ENCODE measurements around the gene HMG20B. TPM values are rescaled to one million over a fixed set of nuclear protein-coding genes. Genes with fewer than 3 reads are reported as not detected.

The HMG20B gene
- total and polyA plus RNA-seq, 2 experiments from 2014 or later, result 62.6 to 82.3 TPM

DNA sequence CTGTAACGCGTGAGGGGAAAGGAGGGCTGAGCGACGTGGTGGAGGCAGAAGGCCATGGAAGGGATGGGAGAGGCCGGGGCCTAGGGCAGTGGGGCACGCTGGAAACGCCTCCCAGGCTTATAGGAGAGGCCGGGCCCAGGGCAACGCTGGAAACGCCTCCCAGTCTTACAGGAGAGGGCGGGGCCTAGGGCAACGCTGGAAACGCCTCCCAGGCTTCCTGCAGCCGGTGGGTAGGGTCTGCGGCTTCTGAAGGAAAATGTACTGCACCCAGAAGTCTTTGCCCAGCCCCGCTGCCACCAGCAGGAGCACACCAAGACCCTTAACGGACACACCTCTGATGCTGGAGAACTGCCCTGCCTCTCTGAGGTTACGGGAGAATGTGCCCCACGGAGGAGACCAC is 44.7 kb downstream of the HMG20B start:
- Histone ChIP-seq H4K20me1 (ENCODE audit: insufficient read depth, poor library complexity, severe bottlenecking) (no peaks in the 10 kb centered on the region), H3K27ac (no peak overlapping the region), H3K36me3 (replicated peaks; ENCODE audit: insufficient read depth, low read depth) (no peaks in the 10 kb centered on the region), H3K79me2 (no peaks in the 10 kb centered on the region), H2AFZ (no peak overlapping the region), H3K4me1 (ENCODE audit: insufficient read depth) (no peaks in the 10 kb centered on the region), H3K27me3 (no peaks in the 10 kb centered on the region), H3K4me3 (no peak overlapping the region), H3K4me2 (no peak overlapping the region), H3K9me3 (ENCODE audit: low read depth) (no peaks in the 10 kb centered on the region), H3K9me2 (replicated peaks; ENCODE audit: insufficient read depth) (no peaks in the 10 kb centered on the region)
- whole genome bisulfite sequencing (ENCODE audit: low lambda C conversion rate, missing lambda C conversion rate), result 87% methylated on average over 19 of the region's 19 CpGs
- TF ChIP-seq EZH2phosphoT487 (IDR thresholded peaks at IDR 0.05; ENCODE audit: low read depth, severe bottlenecking, unreplicated experiment) (no peak), EZH2 (IDR thresholded peaks at IDR 0.05; ENCODE audit: borderline replicate concordance) (no peak)
- TF ChIP-seq, protein P1, sequence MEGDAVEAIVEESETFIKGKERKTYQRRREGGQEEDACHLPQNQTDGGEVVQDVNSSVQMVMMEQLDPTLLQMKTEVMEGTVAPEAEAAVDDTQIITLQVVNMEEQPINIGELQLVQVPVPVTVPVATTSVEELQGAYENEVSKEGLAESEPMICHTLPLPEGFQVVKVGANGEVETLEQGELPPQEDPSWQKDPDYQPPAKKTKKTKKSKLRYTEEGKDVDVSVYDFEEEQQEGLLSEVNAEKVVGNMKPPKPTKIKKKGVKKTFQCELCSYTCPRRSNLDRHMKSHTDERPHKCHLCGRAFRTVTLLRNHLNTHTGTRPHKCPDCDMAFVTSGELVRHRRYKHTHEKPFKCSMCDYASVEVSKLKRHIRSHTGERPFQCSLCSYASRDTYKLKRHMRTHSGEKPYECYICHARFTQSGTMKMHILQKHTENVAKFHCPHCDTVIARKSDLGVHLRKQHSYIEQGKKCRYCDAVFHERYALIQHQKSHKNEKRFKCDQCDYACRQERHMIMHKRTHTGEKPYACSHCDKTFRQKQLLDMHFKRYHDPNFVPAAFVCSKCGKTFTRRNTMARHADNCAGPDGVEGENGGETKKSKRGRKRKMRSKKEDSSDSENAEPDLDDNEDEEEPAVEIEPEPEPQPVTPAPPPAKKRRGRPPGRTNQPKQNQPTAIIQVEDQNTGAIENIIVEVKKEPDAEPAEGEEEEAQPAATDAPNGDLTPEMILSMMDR (IDR thresholded peaks at IDR 0.05; ENCODE audit: poor library complexity), result no peak
- no peak for DNase-seq (ENCODE audit: low spot score)

DNA sequence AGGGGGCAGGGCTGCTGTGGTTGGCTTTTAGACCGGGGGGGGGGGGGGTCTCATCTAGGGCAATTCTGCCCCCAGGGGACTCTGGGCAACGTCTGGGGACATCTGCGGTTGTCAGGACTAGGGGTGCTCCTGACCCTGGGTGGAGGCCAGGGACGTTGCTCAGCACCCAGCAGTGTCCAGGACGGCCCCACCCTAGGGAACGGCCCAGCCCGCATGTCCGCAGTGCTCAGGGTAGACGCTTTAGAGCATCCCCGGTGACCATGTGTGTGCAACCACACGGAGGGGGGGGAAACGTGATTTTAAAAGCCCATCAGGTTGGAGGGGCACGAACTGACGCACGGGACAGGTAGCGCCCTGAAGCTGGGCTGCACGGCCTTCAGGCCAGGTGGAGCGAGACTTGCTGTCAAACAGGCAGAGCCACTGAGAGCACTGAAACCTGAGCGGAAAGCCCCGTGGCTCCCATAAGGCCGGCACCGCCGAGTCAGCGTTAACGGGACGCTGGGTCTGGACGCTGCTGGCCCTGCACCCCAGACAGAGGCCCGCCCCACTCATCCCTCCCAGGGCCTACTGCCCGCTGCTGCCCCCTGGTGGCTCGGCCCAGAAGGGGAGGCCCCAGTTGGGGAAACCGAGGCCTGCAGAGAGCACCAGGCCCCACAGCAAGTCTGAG is 45.5 kb downstream of the HMG20B start:
- Histone ChIP-seq H2AFZ (no peak overlapping the region), H3K27me3 (no peaks in the 10 kb centered on the region), H3K9me3 (ENCODE audit: low read depth) (no peaks in the 10 kb centered on the region), H3K79me2 (no peaks in the 10 kb centered on the region), H3K4me3 (no peak overlapping the region), H3K4me2 (no peak overlapping the region), H3K9me2 (replicated peaks; ENCODE audit: insufficient read depth) (no peaks in the 10 kb centered on the region), H3K27ac (no peak overlapping the region), H3K36me3 (replicated peaks; ENCODE audit: insufficient read depth, low read depth) (no peaks in the 10 kb centered on the region), H4K20me1 (ENCODE audit: insufficient read depth, poor library complexity, severe bottlenecking) (no peaks in the 10 kb centered on the region), H3K4me1 (ENCODE audit: insufficient read depth) (no peaks in the 10 kb centered on the region)
- WGBS (ENCODE audit: low lambda C conversion rate, missing lambda C conversion rate), result 85% methylated on average over 22 of the region's 31 CpGs
- DNase-seq (ENCODE audit: low spot score), result peak; percentile 71
- TF ChIP-seq EZH2 (IDR thresholded peaks at IDR 0.05; ENCODE audit: borderline replicate concordance) (no peak), EZH2phosphoT487 (IDR thresholded peaks at IDR 0.05; ENCODE audit: low read depth, severe bottlenecking, unreplicated experiment) (no peak)
- TF ChIP-seq, protein P1 (IDR thresholded peaks at IDR 0.05; ENCODE audit: poor library complexity), result peak; percentile 69

DNA sequence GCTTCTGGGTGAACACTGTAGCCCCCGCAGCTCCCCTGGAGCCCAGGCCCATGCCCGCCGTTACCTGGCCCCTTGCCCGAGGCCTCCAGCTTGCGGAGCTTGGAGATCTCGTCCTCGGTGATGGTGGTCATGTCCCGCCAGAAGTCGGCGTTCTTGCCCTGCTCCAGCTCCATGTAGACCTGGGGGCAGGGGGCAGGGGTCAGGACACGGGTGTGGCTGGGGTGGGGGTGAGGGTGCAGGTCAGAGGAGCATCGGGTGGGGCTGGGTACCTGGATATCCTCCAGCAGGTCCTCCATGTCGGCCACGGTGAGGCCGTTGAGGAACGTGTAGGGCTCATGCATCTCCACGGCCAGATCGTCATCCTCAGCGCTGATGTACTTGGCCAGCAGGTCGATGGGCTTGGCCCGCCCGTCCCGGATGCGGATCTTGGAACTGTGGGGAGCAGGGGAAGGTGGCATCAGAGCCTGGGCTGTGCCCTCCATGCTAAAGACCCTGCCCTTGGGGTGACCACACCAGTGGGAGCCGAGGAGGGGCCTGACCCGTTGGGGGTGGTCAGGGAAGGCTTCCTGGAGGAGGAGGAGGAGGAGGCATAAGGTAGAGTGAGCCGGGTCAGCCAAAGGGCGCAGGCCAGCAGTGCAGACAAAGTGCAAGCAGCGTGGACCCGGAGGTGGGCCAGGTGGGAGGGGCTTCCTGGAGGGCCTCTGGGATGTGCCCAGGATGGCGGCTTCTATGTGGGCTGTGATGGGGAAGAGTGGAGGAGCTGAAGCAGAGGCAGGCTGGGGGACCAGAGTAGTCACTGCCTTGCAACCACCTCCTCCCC is 46.3 kb downstream of the HMG20B start:
- 94% methylated on average over 17 of the region's 31 CpGs for WGBS (ENCODE audit: low lambda C conversion rate, missing lambda C conversion rate)
- H4K20me1 ChIP-seq (ENCODE audit: insufficient read depth, poor library complexity, severe bottlenecking), result no peaks in the 10 kb centered on the region
- H3K27me3 ChIP-seq, result no peaks in the 10 kb centered on the region
- TF ChIP-seq EZH2phosphoT487 (IDR thresholded peaks at IDR 0.05; ENCODE audit: low read depth, severe bottlenecking, unreplicated experiment) (no peak), EZH2 (IDR thresholded peaks at IDR 0.05; ENCODE audit: borderline replicate concordance) (no peak)
- TF ChIP-seq, protein P1 (IDR thresholded peaks at IDR 0.05; ENCODE audit: poor library complexity), result no peak
- no peak overlapping the region for H3K4me3 ChIP-seq
- no peak for DNase-seq (ENCODE audit: low spot score)
- H3K79me2 ChIP-seq, result no peaks in the 10 kb centered on the region
- H3K4me2 ChIP-seq, result no peak overlapping the region
- no peaks in the 10 kb centered on the region for H3K4me1 ChIP-seq (ENCODE audit: insufficient read depth)
- no peaks in the 10 kb centered on the region for H3K9me2 ChIP-seq (replicated peaks; ENCODE audit: insufficient read depth)
- no peak overlapping the region for H2AFZ ChIP-seq
- H3K9me3 ChIP-seq (ENCODE audit: low read depth), result no peaks in the 10 kb centered on the region
- H3K27ac ChIP-seq, result no peak overlapping the region
- no peaks in the 10 kb centered on the region for H3K36me3 ChIP-seq (replicated peaks; ENCODE audit: insufficient read depth, low read depth)
